Peyer's patch (tissue), 4 donors: Measurements from ENCODE around the gene ACOD1.

Experiments used
- CTCF ChIP-seq, 6 experiments: fragments of 450-650 bp in 4 of 6; fragments of 200-600 bp in 2 of 6; sonication (generic) in 1 of 6; IDR thresholded peaks; one replicate each; pipeline ENCODE4 v1.5.1; 2017 to 2019; ENCODE audit warnings: antibody characterized with exemption in 6 of 6, mild to moderate bottlenecking in 3 of 6, moderate library complexity in 1 of 6
- POLR2A ChIP-seq, 2 donors: fragments of 450-650 bp; IDR thresholded peaks; one replicate each; pipeline ENCODE4 v1.5.1; 2017; ENCODE audit warnings: antibody characterized with exemption in 2 of 2, mild to moderate bottlenecking in 2 of 2, moderate library complexity in 2 of 2

- TF ChIP-seq CTCF (IDR thresholded peaks at IDR 0.05) (no peak), POLR2A (IDR thresholded peaks at IDR 0.05) (no peak)
Observed at GRCh38 chr13:76992548-76993001, 44.3 kb downstream of the ACOD1 start.
